Measurements from ENCODE around the gene RETREG2.

The RETREG2 gene

DNA sequence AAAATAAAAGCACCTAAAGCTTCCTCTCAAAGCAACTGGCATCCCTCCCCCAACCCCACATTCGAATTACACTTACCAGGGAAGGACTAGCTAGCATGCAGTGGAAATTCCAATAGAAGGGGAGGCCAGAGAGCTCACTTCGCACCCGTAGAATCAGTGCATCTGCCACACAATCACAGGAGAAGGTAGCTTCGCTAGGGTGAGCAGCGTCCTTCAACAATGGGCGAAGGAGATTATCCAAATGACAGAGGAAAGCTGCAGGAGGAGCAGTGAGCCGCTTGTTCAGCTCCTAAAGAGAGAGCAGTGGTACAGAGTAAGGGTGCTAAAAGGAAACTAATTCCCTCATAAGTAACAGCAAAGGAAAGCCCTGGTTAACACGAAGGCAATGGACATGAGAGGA lies 20.7 kb upstream of the RETREG2 start:
- TF ChIP-seq, protein P1, sequence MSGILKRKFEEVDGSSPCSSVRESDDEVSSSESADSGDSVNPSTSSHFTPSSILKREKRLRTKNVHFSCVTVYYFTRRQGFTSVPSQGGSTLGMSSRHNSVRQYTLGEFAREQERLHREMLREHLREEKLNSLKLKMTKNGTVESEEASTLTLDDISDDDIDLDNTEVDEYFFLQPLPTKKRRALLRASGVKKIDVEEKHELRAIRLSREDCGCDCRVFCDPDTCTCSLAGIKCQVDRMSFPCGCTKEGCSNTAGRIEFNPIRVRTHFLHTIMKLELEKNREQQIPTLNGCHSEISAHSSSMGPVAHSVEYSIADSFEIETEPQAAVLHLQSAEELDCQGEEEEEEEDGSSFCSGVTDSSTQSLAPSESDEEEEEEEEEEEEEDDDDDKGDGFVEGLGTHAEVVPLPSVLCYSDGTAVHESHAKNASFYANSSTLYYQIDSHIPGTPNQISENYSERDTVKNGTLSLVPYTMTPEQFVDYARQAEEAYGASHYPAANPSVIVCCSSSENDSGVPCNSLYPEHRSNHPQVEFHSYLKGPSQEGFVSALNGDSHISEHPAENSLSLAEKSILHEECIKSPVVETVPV (CRISPR knock-in tag; IDR thresholded peaks at IDR 0.05) = no peak
- no peak for TF ChIP-seq GLIS3 (CRISPR knock-in tag; IDR thresholded peaks at IDR 0.05)
- no peak for TF ChIP-seq TCF4 (CRISPR knock-in tag; IDR thresholded peaks at IDR 0.05; ENCODE audit: borderline replicate concordance)
- no peak for TF ChIP-seq ZFP3 (CRISPR knock-in tag; IDR thresholded peaks at IDR 0.05)
- TF ChIP-seq ISL1 (CRISPR knock-in tag; IDR thresholded peaks at IDR 0.05) = no peak
- TF ChIP-seq, protein P2, sequence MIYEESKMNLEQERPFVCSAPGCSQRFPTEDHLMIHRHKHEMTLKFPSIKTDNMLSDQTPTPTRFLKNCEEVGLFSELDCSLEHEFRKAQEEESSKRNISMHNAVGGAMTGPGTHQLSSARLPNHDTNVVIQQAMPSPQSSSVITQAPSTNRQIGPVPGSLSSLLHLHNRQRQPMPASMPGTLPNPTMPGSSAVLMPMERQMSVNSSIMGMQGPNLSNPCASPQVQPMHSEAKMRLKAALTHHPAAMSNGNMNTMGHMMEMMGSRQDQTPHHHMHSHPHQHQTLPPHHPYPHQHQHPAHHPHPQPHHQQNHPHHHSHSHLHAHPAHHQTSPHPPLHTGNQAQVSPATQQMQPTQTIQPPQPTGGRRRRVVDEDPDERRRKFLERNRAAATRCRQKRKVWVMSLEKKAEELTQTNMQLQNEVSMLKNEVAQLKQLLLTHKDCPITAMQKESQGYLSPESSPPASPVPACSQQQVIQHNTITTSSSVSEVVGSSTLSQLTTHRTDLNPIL (CRISPR knock-in tag; IDR thresholded peaks at IDR 0.05; ENCODE audit: low read depth) = no peak
- TF ChIP-seq ARNTL (CRISPR knock-in tag; IDR thresholded peaks at IDR 0.05; ENCODE audit: borderline replicate concordance, low read depth) = no peak
- no peak for TF ChIP-seq PATZ1 (CRISPR knock-in tag; IDR thresholded peaks at IDR 0.05; ENCODE audit: borderline replicate concordance)
- TF ChIP-seq BACH2 (CRISPR knock-in tag; IDR thresholded peaks at IDR 0.05; ENCODE audit: borderline replicate concordance) = no peak
- TF ChIP-seq SNAI2 (CRISPR knock-in tag; IDR thresholded peaks at IDR 0.05) = no peak

GRCh38 chr2:219158025-219158424 lies 20.1 kb upstream of the RETREG2 start:
- no peak for ATAC-seq
- TF ChIP-seq ISL1 (CRISPR knock-in tag; IDR thresholded peaks at IDR 0.05) = no peak
- no peak for TF ChIP-seq ZFP3 (CRISPR knock-in tag; IDR thresholded peaks at IDR 0.05)

More for the DNA sequence above, 20.7 kb upstream of the RETREG2 start:
- ATAC-seq = no peak

DNA sequence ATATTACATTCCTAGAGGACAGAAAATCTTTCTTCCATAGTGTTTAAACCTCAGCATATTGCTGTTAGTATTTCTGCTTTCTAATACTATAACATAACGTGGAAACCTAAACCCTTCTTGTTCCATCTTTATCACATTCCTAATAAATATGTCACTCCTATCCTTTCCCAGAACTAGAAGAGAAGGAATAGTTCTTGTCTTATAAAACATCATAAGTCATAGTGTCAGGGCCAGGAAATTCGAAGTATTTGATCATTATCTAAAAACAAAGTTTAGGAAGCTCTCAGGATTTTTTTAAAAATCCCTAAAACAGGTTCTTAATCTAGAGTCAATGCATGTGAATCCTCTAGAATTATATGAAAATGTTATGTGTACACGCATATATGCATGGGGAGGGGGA lies 19.5 kb upstream of the RETREG2 start:
- ATAC-seq = no peak
- TF ChIP-seq ZC3H10 (CRISPR knock-in tag; IDR thresholded peaks at IDR 0.05) (no peak), ISL1 (CRISPR knock-in tag; IDR thresholded peaks at IDR 0.05) (0 out of 2 replicates have a peak, but pooled peaks have one; percentile 16), ARNTL (CRISPR knock-in tag; IDR thresholded peaks at IDR 0.05; ENCODE audit: borderline replicate concordance, low read depth) (no peak)

- TF ChIP-seq ZNF70 (CRISPR knock-in tag; IDR thresholded peaks at IDR 0.05) = no peak
- TF ChIP-seq ZNF8 (CRISPR knock-in tag; IDR thresholded peaks at IDR 0.05) = no peak
- TF ChIP-seq, protein P3, sequence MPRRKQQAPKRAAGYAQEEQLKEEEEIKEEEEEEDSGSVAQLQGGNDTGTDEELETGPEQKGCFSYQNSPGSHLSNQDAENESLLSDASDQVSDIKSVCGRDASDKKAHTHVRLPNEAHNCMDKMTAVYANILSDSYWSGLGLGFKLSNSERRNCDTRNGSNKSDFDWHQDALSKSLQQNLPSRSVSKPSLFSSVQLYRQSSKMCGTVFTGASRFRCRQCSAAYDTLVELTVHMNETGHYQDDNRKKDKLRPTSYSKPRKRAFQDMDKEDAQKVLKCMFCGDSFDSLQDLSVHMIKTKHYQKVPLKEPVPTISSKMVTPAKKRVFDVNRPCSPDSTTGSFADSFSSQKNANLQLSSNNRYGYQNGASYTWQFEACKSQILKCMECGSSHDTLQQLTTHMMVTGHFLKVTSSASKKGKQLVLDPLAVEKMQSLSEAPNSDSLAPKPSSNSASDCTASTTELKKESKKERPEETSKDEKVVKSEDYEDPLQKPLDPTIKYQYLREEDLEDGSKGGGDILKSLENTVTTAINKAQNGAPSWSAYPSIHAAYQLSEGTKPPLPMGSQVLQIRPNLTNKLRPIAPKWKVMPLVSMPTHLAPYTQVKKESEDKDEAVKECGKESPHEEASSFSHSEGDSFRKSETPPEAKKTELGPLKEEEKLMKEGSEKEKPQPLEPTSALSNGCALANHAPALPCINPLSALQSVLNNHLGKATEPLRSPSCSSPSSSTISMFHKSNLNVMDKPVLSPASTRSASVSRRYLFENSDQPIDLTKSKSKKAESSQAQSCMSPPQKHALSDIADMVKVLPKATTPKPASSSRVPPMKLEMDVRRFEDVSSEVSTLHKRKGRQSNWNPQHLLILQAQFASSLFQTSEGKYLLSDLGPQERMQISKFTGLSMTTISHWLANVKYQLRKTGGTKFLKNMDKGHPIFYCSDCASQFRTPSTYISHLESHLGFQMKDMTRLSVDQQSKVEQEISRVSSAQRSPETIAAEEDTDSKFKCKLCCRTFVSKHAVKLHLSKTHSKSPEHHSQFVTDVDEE (CRISPR knock-in tag; IDR thresholded peaks at IDR 0.05) = no peak
- no peak for TF ChIP-seq PPARA (CRISPR knock-in tag; IDR thresholded peaks at IDR 0.05; ENCODE audit: borderline replicate concordance)
- TF ChIP-seq, protein P4, sequence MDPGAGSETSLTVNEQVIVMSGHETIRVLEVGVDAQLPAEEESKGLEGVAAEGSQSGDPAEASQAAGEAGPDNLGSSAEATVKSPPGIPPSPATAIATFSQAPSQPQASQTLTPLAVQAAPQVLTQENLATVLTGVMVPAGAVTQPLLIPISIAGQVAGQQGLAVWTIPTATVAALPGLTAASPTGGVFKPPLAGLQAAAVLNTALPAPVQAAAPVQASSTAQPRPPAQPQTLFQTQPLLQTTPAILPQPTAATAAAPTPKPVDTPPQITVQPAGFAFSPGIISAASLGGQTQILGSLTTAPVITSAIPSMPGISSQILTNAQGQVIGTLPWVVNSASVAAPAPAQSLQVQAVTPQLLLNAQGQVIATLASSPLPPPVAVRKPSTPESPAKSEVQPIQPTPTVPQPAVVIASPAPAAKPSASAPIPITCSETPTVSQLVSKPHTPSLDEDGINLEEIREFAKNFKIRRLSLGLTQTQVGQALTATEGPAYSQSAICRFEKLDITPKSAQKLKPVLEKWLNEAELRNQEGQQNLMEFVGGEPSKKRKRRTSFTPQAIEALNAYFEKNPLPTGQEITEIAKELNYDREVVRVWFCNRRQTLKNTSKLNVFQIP (CRISPR knock-in tag; IDR thresholded peaks at IDR 0.05; ENCODE audit: borderline replicate concordance, low read depth) = no peak
- TF ChIP-seq CSDC2 (CRISPR knock-in tag; IDR thresholded peaks at IDR 0.05) = no peak
- ATAC-seq = peak; percentile 1; the same call in 1 of the 3 replicates
These were observed 18.3 kb upstream of the RETREG2 start for GRCh38 chr2:219159771-219160185.

Data from SK-N-SH treated with all-trans-retinoic acid at 6 μM for 48 hours (cell line).